Effector CD4-positive, alpha-beta T cell (primary cell): Measurements from ENCODE around the gene ZNF260.
"Not testable (repeated sequence)": the region's sequence is repeated elsewhere in the genome, so short reads cannot be mapped to it uniquely, and the experiment has no call there.

Experiments
- DNase-seq: peaks from one replicate; pipeline ENCODE4 v3.0.0-alpha.2; 2020
- total RNA-seq: gene quantifications from one replicate; lab custom pipeline; 2026; lab: John Stamatoyannopoulos, UW

The ZNF260 gene
- total RNA-seq: 13.3 reads per million, percentile 38 among the genes with 10 or more reads in this experiment

GRCh38 chr19:36528194-36528920 is at the start of gene ZNF260:
TSS of gene ZNF260 (minus strand) at chr19:36528271. CDS start at chr19:36515238, 13,033 bp downstream.
- peak; percentile 82 for DNase-seq

DNA sequence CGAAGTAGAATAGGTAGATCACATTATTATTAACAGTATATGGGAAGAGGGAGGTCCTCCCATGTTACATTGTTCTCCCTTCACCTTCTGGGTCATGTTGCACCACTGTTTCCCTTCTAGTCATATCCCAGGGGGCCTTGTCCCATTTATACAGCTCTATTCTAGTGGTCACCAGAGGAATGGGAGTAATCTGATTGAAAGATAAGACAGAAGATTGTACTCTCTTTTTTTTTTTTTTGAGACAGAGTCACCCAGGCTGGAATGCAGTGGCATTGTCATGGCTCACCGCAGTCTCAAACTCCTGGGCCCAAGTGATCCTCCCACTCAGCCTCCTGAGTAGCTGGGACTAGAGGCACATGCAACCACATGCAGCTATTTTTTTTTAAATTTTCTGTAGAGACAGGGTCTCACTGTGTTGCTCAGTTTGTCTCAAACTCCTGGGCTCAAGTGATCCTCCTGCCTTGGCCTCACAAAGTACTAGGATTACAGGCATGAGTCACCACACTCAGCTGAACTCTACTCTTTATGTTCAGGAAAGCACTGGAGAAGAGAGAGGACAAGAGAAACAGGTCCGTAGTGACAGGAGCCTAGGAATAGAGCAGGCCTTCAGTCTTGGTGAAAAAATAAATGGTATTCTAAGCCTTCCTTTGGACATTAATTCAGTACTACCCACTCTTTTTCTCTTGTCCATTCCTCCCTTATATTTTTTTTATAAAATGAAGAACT is 49.4 kb upstream of the ZNF260 start:
- no peak for DNase-seq

GRCh38 chr19:36574741-36575140 is 46.7 kb upstream of the ZNF260 start:
- no peak for DNase-seq

DNA sequence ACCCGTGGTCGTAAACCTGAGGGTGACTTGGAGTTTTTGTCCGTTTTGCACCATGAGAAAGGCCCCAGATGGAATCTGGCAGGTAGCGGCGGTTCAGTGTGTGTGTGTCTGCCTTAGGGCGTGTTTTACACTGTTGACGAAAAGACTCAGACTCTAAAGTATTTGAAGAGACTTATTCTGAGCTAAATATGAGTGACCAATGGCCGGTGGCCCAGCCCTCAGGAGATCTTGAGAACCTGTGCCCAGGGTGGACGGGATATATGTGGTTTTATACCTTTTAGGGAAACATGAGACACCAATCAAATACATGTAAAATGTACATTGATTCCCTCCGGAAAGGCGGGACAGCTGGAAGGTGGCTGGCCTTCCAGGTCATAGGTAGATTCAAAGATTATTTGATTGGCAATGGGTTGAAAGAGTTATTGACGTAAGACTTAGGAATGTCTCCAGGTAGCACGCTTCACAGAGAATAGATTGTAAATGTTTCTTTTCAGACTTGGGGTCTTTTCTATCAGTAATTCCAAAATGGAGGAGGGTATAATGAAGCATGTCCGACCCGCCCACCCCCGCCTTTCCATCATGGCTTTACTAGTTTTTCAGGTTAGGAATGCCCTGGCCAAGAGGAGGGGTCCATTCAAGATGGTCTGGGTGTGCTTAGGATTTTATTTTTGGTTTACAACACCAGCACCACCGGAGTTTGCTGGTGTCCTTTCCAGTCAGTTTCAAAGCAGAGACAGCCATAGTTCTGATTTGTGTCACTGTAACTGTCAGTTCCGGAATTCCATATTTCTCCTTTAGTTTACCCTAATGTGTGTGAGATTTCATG is 46.0 kb upstream of the ZNF260 start:
- no peak for DNase-seq

DNA sequence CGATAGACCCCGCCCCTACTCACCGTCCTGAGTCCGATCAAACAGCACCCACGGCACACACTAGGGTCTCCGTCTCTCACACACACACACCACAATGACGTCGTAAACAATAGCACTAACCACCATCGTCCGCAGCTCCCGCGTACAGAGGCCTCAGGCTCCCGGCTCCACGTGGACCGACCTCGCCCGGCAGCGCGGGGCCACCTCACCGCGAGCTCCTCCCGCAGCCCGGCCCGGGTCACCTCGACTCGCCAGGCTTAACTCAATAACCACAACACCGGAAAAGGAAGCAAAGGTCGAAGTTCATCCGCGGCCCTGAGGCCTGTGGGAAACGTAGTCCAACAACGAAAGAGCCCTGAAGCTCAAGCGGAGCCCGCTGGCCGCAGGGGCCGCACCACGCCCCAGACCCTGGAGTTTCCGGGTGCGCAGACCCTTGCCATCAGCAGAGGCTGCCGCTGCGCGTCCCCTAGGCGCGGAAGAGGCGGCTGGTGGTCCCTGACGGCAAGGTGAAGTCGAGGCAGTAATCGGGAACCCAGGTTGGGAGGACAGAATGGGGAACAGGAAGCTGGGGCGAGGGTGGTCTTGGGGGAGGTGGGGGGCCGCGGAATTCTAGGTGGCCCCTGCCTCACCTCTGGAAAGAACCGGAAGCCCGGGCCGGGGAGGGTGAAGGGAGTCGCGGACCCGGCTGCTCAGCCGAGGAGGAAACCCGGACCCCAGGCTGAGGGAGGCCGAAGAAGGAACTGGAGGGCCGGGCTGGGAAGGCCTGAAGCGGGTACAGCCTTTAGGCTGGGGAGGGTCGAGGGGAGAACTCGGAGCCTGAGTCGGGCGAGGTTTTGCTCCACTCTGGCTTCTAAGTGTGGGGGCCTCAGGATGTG is 45.2 kb upstream of the ZNF260 start, which contains the start of gene ZNF529:
Gene ZNF529 (minus strand): TSS at position 273 of the 875 bp plus-strand sequence. CDS start 946 bp downstream, outside the sequence.
- DNase-seq: peak; percentile 80

DNA sequence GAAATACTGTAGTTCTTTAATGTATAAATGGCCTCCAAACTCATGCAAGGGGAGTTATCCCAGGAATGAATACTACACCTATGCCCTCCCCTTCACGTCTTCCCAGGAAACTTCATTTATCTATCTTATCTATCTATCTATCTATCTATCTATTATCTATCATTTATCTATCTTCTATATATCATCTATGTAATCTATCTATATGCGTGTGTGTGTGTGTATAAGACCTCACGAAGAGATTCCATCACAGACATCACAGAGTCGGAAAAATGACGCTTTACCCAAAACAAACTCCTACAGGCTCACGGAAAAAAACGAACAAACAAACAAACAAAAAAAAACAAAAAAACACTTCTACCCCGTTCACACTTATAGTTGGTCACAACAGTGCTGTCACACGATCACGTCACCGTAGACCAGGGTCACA is 44.5 kb upstream of the ZNF260 start:
- DNase-seq: no peak

DNA sequence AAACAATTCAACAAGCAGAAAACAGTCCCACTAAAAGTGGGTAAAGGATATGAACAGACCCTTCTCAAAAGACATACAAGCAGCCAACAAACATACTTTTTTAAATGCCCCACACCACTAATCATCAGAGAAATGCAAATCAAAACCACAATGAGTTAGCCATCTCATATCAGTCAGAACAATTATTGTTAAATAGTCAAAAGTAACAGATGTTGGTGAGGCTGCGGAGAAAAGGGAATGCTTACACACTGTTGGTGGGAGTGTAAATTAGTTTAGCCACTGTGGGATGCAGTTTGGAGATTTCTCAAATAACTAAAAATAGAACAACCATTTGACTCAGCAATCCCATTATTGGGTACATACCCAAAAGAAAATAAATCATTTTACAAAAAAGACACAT is 36.3 kb upstream of the ZNF260 start:
- DNase-seq: no peak

- DNase-seq: no peak
Measured at GRCh38 chr19:36547001-36547732, 19.1 kb upstream of the ZNF260 start.

DNA sequence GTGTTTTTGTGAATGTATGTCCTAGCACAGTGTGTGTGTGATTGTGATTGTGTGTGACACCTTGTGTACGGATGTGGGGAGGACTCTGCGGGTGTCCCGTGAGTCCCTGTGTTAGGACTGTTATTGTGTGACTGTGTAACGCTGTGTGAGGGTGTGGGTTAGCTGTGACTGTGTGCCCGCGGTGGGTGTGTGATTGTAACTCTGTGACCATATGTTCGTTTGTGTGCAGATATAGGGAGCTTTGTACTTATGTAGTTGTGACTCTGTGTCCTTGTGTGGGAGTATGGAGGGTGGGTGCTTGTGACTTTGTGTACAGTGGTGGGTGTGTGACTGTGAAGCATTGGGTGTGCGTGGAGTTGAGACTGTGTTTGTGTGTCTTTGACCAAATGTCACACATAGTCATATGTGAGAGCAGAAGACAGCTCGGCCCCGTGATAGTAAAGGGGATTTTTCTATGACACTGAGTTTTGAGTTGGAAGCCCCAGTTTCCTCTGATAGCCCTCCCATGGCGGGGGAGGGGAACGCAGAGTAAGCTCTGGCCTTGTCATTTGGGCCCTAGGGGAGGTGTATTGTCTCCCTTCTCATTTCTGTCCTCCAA is 949 bp upstream of the ZNF260 start:
- no peak for DNase-seq

GRCh38 chr19:36527873-36528193 is 238 bp downstream of the ZNF260 start:
- DNase-seq: no peak

DNA sequence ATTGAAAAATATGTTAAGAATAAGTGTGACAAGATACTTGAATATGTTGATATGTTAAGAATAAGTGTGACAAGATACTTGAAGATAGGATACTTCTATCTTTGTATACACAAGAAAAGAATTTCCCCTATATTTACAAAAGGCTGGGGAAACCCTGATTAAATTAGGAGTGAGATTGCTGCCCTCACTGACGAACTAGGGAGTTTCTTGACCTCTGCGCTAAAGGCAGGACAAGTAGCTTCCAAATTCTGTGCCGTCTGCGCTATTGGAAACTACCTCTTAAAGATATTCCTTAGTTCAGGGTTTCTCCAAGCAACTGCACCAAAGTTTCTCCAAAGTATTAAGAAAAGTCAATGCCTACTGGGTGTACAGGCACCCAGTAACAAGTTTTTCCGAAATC is 730 bp downstream of the ZNF260 start:
- no peak for DNase-seq

GRCh38 chr19:36526581-36526980 is 1.5 kb downstream of the ZNF260 start:
- DNase-seq: no peak

GRCh38 chr19:36524617-36525016 is 3.5 kb downstream of the ZNF260 start:
- no peak for DNase-seq

- no peak for DNase-seq
Measured at GRCh38 chr19:36514012-36514612, 14.0 kb downstream of the ZNF260 start.

DNA sequence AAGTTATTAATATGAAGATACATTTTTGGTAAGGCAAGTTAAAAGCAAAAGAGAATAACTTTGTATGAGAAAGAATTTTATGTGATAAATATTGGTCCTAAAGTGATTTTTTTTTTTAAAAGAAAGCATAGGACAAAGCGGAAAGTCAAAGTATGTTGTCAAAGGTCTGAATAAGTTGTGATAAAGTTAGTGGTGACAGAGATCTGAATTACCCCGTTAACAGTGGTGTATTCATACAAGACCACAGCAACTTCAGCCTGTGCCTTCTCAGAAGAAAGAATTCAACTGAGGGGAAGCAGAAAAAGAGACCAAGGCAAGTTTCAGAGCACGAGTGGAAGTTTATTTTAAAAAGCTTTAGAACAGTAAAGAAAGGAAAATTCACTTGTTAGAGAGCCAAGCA is 19.7 kb downstream of the ZNF260 start:
- no peak for DNase-seq

GRCh38 chr19:36501973-36502372 is 26.1 kb downstream of the ZNF260 start:
- DNase-seq: no peak

DNA sequence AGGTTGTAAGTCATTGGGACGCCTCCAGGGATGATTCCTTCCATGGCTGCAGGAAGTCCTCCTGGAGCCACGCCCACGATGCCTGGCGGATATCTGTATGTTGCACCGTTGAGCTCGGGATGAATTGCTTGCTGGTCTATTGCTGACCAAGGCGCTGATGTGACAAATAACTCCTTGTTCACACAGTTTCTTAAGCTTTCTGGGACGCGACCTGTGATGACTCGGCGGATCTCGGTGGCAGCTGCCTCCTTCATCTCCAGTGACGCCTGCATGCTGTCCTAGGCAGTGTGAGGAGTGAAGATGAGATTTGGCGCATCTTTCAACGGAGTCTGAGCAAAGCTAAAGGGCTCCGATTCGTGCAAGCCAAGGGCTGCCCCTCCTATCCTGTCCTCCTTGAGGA is 31.1 kb downstream of the ZNF260 start:
- DNase-seq: no peak

GRCh38 chr19:36492689-36493453 is 35.2 kb downstream of the ZNF260 start:
- not testable (repeated sequence) for DNase-seq

DNA sequence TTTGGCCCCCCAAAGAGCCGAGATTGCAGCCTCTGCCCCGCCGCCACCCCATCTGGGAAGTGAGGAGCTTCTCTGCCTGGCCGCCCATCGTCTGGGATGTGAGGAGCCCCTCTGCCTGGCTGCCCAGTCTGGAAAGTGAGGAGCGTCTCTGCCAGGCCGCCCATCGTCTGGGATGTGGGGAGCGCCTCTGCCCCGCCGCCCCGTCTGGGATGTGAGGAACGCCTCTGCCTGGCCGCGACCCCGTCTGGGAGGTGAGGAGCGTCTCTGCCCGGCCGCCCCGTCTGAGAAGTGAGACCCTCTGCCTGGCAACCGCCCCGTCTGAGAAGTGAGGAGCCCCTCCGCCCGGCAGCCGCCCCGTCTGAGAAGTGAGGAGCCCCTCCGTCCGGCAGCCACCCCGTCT is 37.2 kb downstream of the ZNF260 start:
- DNase-seq: not testable (repeated sequence)

GRCh38 chr19:36489920-36490415 is 38.1 kb downstream of the ZNF260 start:
- DNase-seq: peak; percentile 59
